Measurements from ENCODE around the gene SFMBT1.

The SFMBT1 gene

GRCh38 chr3:52896613-52897012 lies 149.3 kb downstream of the SFMBT1 start:
- peak overlapping the region; percentile 78 for H3K4me3 ChIP-seq (replicated peaks; ENCODE audit: low read depth, low read length)
- TF ChIP-seq CTCF (IDR thresholded peaks at IDR 0.05; ENCODE audit: low read length, missing control alignments): no peak
- no peak for DNase-seq (ENCODE audit: low read depth)

GRCh38 chr3:52896151-52896550 lies 149.7 kb downstream of the SFMBT1 start:
- DNase-seq (ENCODE audit: low read depth): no peak
- no peak for TF ChIP-seq CTCF (IDR thresholded peaks at IDR 0.05; ENCODE audit: low read length, missing control alignments)
- H3K4me3 ChIP-seq (replicated peaks; ENCODE audit: low read depth, low read length): peak overlapping the region; percentile 78

GRCh38 chr3:52895418-52895817 lies 150.5 kb downstream of the SFMBT1 start:
- no peak for DNase-seq (ENCODE audit: low read depth)
- no peak overlapping the region for H3K4me3 ChIP-seq (replicated peaks; ENCODE audit: low read depth, low read length)
- TF ChIP-seq CTCF (IDR thresholded peaks at IDR 0.05; ENCODE audit: low read length, missing control alignments): no peak

- TF ChIP-seq CTCF (IDR thresholded peaks at IDR 0.05; ENCODE audit: low read length, missing control alignments): no peak
- DNase-seq (ENCODE audit: low read depth): no peak
- H3K4me3 ChIP-seq (replicated peaks; ENCODE audit: low read depth, low read length): no peak overlapping the region
These were observed 151.1 kb downstream of the SFMBT1 start for GRCh38 chr3:52894756-52895155.

- TF ChIP-seq CTCF (IDR thresholded peaks at IDR 0.05; ENCODE audit: low read length, missing control alignments): no peak
- no peak overlapping the region for H3K4me3 ChIP-seq (replicated peaks; ENCODE audit: low read depth, low read length)
- DNase-seq (ENCODE audit: low read depth): no peak
These were observed 152.2 kb downstream of the SFMBT1 start for GRCh38 chr3:52893723-52894122.

GRCh38 chr3:52892625-52893311 lies 153.1 kb downstream of the SFMBT1 start:
- no peak for TF ChIP-seq CTCF (IDR thresholded peaks at IDR 0.05; ENCODE audit: low read length, missing control alignments)
- H3K4me3 ChIP-seq (replicated peaks; ENCODE audit: low read depth, low read length): peak overlapping the region; percentile 4
- DNase-seq (ENCODE audit: low read depth): peak; percentile 60

GRCh38 chr3:52892290-52892624 lies 153.6 kb downstream of the SFMBT1 start:
- TF ChIP-seq CTCF (IDR thresholded peaks at IDR 0.05; ENCODE audit: low read length, missing control alignments): no peak
- H3K4me3 ChIP-seq (replicated peaks; ENCODE audit: low read depth, low read length): no peak overlapping the region
- no peak for DNase-seq (ENCODE audit: low read depth)

All from fibroblast of pulmonary artery (primary cell).